ENCODE data around the gene UBA5.

The UBA5 gene

DNA sequence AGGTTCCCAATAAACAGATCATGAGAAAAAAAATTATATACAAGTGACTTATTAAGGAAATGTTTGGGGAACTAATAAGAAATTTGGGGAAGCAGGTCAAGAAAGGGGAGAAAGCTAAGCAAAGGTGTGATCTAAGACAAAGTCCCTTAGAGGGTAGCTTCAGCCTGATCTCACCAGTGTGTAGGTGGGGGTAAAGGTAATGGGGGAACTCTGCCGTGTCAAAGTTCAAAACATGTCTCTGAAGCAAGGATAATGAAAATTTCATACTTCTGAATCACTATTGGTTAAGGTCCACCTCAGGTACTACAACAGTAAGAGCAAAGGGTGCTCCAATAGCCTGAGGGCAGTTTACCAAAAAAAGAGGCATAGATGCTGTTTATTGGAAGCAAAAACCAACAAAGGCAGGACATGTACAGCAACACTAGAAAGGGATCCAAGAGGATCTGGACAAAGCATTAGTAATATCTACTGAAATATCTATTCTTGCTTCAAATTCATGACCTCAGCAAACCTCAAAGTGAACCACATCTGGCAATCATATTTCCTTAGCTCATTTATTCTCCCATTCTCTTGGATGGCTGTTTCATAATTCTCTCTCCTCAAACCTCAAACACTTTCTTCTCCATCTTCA, 7.4 kb upstream of the UBA5 start:
- DNase-seq (ENCODE audit: low read depth in 4 of 4, low spot score in 1 of 4), result no peak

DNA sequence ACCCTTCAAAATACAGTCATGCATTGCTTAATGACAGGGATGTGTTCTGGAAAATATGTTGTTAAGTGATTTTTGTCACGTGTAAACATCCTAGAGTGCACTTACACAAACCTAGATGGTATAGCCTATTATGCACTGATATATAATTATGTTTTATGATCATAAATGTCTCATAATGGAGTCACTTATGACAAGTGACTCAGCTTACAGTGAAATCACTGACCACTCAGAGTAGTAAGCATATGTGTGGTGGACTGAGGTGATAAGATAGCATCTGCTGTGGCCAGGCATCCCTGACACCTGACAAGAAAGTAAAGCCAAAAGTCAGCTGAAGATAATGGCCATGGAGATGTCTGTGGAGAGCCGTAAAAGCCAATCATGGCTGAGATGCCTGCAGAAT, 5.9 kb upstream of the UBA5 start:
- DNase-seq (ENCODE audit: low read depth in 4 of 4, low spot score in 1 of 4), result no peak

DNA sequence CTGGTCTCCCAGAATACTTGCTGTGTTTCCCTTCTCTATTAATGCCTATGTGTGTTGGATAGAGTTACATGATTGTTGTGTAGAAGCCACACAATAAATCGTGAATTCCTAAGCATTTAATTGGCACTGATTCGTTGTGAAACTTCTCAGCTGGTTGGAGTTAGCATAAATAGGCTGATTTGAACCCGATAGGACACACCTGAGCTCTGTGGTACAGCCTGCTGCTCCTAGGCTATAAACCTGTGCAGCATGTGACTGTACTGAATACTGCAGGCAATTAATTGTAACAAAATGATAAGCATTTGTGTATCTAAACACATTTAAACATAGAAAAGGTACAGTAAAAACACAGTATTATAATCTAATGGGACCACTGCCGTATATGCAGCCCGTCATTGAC, 5.4 kb upstream of the UBA5 start:
- no peak for DNase-seq (ENCODE audit: low read depth in 4 of 4, low spot score in 1 of 4)

DNA sequence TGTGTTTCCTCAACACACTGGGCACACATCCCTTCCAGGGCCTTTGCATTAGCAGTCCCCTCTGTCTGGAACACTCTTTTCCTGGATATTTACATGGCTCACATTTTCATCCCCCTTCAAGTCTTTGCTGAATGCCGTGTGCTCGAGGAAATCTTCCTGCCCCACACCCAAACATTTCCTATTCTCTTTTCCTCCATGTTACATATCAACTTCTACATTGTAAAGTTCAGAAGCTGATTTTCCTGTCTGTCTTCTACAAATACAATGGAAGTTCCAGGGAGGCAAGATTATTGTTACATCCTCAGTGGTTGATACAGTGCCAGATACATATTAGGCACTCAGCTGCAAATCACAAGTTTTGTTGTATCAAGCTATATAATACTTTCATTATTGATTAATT, 4.7 kb upstream of the UBA5 start:
- DNase-seq (ENCODE audit: low read depth in 4 of 4, low spot score in 1 of 4), result no peak

DNA sequence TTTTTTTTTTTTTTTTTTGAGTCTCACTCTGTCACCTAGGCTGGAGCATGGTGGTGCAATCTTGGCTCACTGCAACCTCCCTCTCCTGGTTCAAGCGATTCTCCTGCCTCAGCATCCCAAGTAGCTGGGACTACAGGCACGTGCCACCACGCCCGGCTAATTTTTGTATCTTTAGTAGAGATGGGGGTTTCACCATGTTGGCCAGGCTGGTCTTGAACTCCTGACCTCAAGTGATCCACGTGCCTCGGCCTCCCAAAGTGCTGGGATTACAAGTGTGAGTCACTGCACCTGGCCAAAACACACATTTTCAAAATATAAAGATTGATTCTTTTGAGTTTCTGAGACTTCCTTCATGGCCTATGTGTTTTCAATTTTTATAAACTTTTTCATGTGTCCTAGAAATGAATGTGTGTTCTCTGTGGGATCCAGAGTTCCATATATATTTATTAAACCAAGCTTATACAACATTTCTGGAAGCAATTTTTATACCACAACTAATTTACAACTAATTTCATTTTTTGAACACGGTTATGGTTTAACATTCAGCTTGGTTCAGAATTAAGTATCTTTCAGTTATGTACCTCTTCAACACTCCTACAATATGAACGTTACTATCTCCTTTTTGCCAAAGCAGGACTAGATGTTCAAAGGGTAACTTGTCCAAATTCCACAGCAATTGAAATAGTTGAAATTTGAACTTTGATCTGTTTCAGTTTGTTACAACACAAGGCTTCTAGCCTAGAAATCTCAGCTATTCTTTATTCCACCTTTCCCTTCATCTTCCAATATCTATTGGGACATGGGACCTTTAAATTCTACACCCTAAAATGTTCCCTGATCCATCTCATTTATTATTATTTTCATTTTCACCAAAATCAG, 2.0 kb upstream of the UBA5 start:
- no peak for DNase-seq (ENCODE audit: low read depth in 4 of 4, low spot score in 1 of 4)

DNA sequence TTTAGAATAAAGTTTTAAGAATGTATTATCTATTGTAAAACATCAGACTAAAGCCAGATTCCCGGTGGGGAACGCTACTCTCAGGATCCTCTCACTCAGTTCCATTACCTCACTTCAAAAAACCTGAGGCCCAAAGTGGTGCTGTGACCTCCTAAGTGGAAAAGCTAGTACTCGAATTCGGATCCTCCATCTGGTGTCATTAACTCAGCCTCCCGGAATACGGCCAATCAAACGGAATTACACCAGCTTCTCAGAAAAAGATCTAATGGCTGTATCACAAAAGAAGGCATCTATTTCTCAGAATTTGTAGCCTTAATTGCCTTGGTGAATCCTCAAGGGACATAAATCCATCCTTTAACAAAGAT, 1.1 kb upstream of the UBA5 start:
- DNase-seq (ENCODE audit: low read depth in 4 of 4, low spot score in 1 of 4), result no peak

DNA sequence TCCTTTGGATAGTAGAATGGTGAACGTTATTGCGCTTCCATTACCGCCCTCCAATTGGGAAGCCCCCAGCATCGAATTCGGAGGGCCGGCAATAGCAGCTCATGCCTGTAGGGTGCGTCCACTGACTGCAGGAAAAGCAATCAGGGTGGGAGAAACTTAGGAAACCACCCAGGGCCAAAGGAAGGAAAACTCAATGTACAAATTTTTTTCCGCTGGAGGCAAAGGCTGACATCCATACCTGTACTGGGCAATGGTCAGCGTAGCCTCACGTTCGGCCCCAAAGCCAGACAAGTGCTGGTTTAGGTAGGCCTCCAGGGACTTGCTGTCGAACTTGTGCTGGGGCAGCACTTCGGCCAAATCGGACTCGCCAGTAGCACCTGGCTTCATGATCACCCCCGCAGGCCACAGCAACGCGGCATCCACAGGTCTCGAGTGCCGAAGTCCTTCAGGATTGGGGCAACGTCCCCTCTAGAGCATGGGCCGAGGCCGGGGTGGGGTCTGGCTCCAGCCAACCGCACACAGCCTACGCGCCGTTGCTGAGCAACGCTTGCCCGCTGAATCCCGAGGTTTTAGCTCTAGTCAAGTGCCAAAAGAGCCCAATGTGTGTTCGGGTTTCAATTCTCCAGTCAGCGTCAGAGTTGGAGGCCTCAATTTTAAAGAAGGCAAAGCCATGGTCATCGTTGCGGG, 621 bp upstream of the UBA5 start, which contains the start of gene ACAD11:
Gene ACAD11 (minus strand): TSS at position 445 of the 687 bp plus-strand sequence. CDS start 58 bp downstream, at position 387.
- peak in 1 of 4 experiments; percentile 29 for DNase-seq (ENCODE audit: low read depth in 4 of 4, low spot score in 1 of 4)

DNA sequence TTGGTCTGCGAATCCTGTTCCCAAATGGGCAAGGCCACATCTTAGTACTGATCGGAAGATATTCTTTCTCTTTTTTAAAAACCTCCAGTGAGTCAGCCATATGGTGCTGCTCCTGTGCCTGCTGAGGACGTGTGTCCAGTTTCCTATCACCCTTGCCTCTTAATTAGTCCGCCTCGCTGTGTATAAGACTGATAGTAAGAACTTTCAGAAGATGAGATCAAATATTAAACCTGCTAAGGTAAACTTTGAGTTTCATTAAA, 612 bp downstream of the UBA5 start:
- DNase-seq (ENCODE audit: low read depth in 4 of 4, low spot score in 1 of 4), result no peak

DNA sequence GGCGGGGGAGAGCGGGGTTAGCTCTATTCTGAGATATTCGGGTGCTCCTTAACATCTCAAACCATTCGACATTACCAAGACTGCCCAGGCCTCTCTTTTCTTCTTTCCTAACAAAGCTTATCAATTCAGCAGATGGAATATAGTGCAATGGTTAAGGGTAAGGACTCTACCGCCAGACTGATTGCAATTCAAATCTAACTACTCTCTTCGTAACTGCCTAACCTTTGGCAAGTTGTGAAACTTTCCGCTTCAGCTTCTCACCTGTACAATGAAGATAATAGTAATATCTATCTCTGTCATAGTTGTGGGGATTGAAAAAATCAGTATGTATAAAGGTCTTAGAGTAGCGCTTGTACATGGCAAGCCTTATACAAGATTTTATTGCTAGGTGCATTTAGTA, 972 bp downstream of the UBA5 start:
- no peak for DNase-seq (ENCODE audit: low read depth in 4 of 4, low spot score in 1 of 4)

DNA sequence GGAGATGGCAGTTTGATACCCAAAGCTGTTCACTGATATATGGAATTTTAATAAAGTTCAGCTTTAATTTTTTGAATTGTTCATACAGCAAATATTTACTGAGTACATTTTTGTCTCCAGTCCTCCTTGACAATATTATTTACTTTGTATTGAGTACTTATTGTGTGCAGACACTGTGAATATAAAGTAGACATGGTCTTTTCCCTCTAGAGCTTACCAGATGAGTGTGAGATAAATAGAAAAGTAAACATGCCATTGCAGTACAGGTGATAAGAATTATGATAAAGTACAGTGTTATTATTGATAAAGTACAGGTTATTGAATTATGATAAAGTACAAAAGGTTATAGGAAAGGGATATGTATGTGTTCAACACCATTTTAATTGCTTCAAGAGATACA, 2.1 kb downstream of the UBA5 start:
- no peak for DNase-seq (ENCODE audit: low read depth in 4 of 4, low spot score in 1 of 4)

DNA sequence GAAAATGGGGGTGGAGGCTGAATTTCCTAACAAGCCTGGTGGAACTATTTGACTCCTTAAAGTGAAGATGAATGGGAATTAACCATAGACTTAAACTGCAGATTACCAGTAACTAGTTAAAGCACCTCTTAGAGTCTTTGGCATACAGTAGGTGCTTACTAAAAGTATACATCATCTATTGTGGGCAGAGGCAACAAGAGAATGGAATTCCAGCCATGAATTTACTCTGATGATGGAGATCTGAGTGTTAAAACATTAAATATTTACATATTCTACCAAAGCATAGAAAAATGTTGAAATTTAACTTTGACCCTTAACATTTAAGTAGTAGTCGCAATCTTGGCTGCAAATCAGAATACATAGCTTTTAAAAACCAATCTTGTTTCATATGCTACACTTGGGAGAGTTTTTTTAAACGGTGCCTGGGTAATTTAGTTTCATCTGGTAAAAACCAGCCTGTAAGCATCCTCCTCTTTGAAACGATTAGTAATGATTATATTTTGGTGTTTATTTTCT, 5.2 kb downstream of the UBA5 start:
- no peak for DNase-seq (ENCODE audit: low read depth in 4 of 4, low spot score in 1 of 4)

DNA sequence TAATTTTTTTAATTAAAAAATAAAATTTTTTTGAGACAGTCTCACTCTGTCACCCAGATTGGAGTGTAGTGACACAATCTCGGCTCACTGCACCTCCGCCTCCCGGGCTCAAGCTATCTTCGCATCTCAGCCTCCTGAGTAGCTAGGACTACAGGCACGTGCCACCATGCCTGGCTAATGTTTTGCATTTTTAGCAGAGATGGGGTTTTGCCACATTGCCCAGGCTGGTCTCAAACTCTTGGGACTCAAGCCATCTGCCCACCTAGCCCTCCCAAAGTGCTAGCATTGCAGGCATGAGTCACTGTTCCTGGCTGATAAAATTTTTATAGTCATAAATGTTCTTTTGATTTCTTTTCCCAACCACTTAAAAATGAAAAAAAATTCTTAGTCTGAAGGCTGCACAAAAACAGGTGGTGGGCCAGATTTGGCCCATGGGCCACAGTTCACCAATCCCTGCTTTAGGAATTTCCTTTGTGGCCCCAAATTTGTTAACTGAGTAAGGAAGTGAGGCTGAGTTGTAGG, 9.2 kb downstream of the UBA5 start:
- DNase-seq (ENCODE audit: low read depth in 4 of 4, low spot score in 1 of 4), result no peak

DNA sequence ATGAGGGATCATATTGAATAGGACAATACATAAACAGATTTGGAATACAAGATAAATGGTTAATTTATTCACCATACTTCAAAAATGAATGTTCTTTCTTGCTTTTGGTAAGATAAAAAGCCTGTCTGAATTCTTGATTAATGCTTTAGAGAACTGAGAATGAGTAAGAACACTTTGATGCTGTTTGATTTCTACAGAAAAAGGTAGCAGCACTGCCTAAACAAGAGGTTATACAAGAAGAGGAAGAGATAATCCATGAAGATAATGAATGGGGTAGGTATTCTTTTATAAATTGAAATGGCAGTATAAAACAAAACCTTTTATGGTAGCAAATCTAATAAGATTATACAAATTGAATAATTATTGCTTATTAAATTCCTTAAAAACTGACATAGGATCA, 15.3 kb downstream of the UBA5 start:
- no peak for DNase-seq (ENCODE audit: low read depth in 4 of 4, low spot score in 1 of 4)

DNA sequence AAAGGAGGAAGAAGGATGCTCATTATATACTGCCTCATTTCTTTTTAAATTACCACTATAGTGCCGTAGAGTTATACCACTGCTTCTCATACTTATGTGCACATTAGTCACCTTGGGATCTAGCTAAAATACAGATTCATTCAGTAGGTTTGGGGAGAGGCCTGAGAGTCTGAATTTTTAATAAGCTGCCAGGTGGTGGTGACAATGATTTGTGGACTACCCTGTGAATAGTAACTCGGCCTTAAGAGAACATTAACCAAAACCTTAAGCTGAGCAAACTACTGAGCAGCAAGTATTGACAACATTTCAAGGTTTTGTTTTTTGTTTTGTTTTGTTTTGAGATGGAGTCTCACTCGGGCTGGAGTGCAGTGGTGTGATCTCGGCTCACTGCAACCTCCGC, 19.8 kb downstream of the UBA5 start:
- no peak for DNase-seq (ENCODE audit: low read depth in 4 of 4, low spot score in 1 of 4)

DNA sequence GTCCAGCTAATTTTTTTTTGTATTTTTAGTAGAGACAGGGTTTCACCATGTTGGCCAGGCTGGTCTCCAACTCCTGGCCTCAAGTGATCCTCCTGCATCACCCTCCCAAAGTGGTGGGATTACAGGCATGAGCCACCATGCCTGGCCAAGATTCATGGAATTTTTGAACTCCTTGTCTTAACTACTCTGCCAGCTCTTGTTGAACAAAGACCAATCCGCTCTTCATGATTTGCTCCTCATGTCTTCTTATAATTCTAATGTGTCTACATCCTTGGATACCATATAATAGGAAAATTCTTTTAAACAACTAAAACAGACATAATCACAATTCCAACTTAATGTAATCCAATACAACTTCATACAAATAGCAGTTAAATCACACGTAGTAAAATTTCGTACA, 21.3 kb downstream of the UBA5 start:
- DNase-seq (ENCODE audit: low read depth in 4 of 4, low spot score in 1 of 4), result no peak

DNA sequence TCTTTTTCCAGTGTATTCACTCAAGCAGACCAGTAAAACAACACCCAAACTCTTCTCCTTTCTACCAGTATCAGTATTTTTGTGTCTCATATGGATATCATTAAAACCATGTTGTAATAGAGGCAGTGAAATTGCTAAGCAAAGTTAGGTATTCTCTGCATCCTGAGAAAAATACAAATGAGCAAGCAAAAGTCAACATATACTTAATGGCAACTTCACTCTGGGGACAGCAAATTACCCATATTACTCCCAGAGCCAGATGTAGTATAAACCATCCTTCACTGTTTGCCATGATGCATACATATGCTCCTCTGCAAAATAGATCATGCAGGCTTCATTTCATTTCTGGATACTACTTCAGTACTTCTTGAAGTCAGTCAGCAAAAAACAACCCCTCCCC, 22.1 kb downstream of the UBA5 start:
- no peak for DNase-seq (ENCODE audit: low read depth in 4 of 4, low spot score in 1 of 4)

DNA sequence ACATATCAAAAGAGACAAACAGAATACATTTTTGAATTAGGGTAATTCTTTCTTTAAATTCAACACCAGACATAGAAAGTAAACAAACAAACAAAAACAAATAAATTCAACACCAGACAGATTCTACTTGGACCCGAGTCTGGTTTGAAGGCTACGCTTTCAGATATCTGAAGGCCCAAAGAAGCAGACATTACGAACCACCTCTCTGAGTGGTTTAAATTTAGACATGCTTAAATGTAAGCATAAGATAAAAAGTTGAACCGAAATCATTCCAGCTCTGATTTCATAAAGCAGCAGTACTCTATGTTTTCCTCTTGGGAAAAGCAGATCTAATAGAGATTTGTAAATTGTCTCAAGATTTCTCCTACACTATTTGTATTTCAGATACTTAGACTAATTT, 29.9 kb downstream of the UBA5 start:
- DNase-seq (ENCODE audit: low read depth in 4 of 4, low spot score in 1 of 4), result no peak

DNA sequence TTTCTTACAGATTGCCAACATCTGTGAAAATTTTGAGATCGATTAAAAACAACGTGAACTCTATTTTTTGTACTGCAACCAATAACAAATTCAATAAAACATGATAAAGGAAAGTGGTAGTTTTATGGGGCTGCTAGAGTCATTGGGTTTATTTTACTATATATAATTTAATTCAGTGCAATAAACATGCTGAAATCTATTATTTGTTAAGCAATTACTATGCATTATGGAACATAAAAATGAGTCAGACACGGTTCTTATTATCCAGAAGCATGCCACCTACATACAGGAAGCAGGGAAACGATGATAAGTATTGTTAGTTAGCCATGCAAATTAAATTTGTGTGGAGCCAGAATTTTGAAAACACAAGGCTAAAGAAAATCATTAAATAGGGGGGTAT, 34.9 kb downstream of the UBA5 start:
- no peak for DNase-seq (ENCODE audit: low read depth in 4 of 4, low spot score in 1 of 4)

DNA sequence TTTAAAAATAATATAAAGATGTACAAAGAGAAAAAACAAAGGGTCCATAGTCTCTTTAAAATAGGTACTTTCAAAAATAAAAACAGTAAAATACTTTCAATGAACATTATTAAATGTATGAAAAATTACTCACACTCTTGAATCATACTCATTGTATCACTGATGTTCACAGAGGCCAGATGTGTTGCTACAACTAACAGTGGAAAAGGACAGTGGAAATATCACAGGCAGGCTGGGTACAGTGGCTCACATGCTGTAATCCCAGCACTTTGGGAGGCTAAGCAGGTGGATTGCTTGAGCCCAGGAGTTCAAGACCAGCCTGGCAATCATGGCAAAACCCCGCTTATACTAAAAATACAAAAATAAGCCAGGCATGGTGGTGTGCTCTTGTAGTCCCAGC, 35.3 kb downstream of the UBA5 start:
- no peak for DNase-seq (ENCODE audit: low read depth in 4 of 4, low spot score in 1 of 4)

DNA sequence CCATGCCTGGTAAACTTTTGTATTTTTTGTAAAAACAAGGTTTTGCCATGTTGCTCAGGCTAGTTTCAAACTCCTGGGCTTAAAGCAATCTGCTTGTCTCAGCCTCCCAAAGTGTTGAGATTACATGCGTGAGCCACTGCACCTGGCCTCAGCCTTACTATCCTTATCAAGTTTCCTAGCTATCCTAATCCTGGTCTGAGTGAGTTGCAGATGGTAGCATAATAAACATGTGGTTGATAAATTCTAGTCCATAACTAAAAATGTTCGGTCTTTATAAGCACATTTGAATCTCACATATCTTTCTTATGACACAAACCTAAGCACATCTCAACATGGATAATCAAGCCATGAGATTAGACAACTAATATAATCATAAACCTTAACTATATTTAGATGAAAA, 43.6 kb downstream of the UBA5 start:
- DNase-seq (ENCODE audit: low read depth in 4 of 4, low spot score in 1 of 4), result no peak

DNA sequence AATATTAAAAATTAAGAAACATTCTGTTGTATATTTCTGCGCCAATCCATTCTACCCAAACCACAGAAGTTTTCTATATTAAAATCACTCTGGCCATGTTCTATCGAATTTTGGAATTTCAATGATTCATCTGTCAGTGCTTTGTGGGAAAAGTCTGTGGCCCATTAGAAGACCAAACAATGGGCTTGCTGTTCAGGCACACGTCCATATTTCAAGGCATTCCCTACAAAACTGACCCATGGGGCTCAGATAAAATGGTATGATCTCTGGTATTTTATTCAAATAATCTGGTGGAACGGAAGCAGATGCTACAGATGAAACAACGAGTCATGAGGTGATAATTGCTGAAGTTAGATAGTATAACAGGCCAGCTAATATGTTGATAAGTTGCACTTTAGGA, 49.6 kb downstream of the UBA5 start:
- no peak for DNase-seq (ENCODE audit: low read depth in 4 of 4, low spot score in 1 of 4)

DNA sequence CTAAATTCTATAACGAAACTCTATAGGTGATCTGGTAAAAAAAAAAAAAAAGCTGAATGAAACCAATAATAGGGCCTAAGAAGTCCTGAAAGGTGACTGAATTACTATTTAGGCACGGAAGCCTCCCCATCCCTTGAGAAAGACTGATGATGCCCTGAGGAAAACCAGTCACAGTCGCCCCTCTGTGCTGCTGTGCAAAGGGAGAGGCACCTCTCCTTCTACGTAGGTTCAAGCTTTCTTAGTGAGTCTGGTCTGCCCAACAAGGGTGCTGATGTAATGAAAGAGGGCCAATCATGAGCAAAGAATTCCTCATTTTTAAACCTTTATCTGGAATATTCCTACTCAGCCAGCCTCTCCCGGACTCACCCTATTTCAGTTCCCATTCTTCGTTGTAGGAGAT, 50.2 kb downstream of the UBA5 start:
- no peak for DNase-seq (ENCODE audit: low read depth in 4 of 4, low spot score in 1 of 4)
